HEK293T (cell line): ENCODE measurements around the gene SPAG6.

Experiments
- ARNT ChIP-seq: fragments of 450-650 bp; IDR thresholded peaks from 2 replicates; pipeline ENCODE4 v1.6.1; 2017; ENCODE audit warnings: mild to moderate bottlenecking
- CTBP1 ChIP-seq: fragments of 450-650 bp; IDR thresholded peaks from 2 replicates; pipeline ENCODE4 v1.6.1; 2016; ENCODE audit warnings: borderline replicate concordance
- ELF4 ChIP-seq: fragments of 450-650 bp; IDR thresholded peaks from 2 replicates; pipeline ENCODE4 v1.6.1; 2017; ENCODE audit warnings: antibody characterized with exemption
- FOXA1 ChIP-seq: fragments of 450-650 bp; IDR thresholded peaks from 2 replicates; pipeline ENCODE4 v1.6.1; 2016; ENCODE audit warnings: mild to moderate bottlenecking
- PKNOX1 ChIP-seq: fragments of 450-650 bp; IDR thresholded peaks from 2 replicates; pipeline ENCODE4 v1.6.1; 2016
- SUZ12 ChIP-seq: fragments of 450-650 bp; IDR thresholded peaks from 2 replicates; pipeline ENCODE4 v1.6.1; 2016; ENCODE audit warnings: mild to moderate bottlenecking
- TARDBP ChIP-seq: fragments of 450-650 bp; IDR thresholded peaks from 2 replicates; pipeline ENCODE4 v1.6.1; 2016
- ZNF384 ChIP-seq: fragments of 450-650 bp; IDR thresholded peaks from 2 replicates; pipeline ENCODE4 v1.6.1; 2016

DNA sequence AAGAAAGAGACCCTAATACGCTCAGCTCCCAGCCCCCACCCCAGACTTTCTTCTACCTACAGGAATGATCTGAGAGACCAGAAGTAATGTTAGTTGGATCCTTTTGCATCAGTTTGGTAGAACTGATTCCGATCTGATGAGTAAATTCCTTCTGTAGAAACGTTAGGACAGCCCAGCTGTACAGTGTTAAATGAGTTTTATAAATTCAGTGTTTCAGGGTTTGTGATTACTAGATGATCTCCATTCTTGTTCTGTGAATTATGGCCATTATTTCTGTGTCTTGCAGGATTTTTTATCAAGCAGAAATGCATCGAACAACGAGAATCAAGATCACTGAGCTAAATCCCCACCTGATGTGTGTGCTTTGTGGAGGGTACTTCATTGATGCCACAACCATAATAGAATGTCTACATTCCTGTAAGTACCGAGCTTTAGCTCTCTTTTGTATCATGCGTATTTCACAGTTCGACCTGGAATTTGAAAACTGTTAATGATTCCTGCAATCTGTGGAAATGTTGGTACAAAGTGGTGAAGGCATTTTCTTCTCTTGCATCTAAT, 19.1 kb upstream of the SPAG6 start:
- TF ChIP-seq ZNF384 (no peak), CTBP1 (no peak), SUZ12 (no peak), ELF4 (no peak), FOXA1 (no peak), TARDBP (no peak), ARNT (no peak), PKNOX1 (no peak)
